ENCODE measurements around the gene FDX2. TPM values are rescaled to one million over a fixed set of nuclear protein-coding genes. Genes with fewer than 3 reads are reported as not detected.

The FDX2 gene
- total and polyA plus RNA-seq, 2 experiments from 2014 or later = 28.7 to 35.0 TPM

GRCh38 chr19:10363789-10364281 is 48.0 kb upstream of the FDX2 start:
- no peak overlapping the region for H3K27ac Mint-ChIP-seq
- H3K9me2 ChIP-seq (ENCODE audit: insufficient read depth) = no peaks in the 10 kb centered on the region
- H3K27me3 Mint-ChIP-seq (ENCODE audit: insufficient read depth, low read depth, poor library complexity) = peaks cover 4% of the 10 kb centered on the region
- no peak for DNase-seq (ENCODE audit: low spot score)
- no peak overlapping the region for H3K27ac ChIP-seq (ENCODE audit: low read depth)
- 0 out of 2 replicates have a peak, but pooled peaks cover 3% of the 10 kb centered on the region for H4K20me1 ChIP-seq (replicated peaks; ENCODE audit: insufficient read depth)
- H3K36me3 ChIP-seq (ENCODE audit: insufficient read depth) = no peaks in the 10 kb centered on the region; the same call in 1 of the 2 replicates
- H3K36me3 Mint-ChIP-seq (ENCODE audit: low read depth) = peaks cover 32% of the 10 kb centered on the region
- TF ChIP-seq EZH2 (IDR thresholded peaks at IDR 0.05; ENCODE audit: low read depth, unreplicated experiment) (no peak), POLR2AphosphoS5 (IDR thresholded peaks at IDR 0.05; ENCODE audit: low read depth) (no peak), ZNF114 (CRISPR knock-in tag; IDR thresholded peaks at IDR 0.05) (no peak), ZNF462 (CRISPR knock-in tag; IDR thresholded peaks at IDR 0.05) (no peak), EZH2phosphoT487 (IDR thresholded peaks at IDR 0.05; ENCODE audit: unreplicated experiment) (no peak), STAT1 (IDR thresholded peaks at IDR 0.05; ENCODE audit: unreplicated experiment) (no peak), JUNB (IDR thresholded peaks at IDR 0.05; ENCODE audit: unreplicated experiment) (no peak), CREB1 (CRISPR knock-in tag; IDR thresholded peaks at IDR 0.05; ENCODE audit: low read depth) (no peak), ETS1 (IDR thresholded peaks at IDR 0.05) (no peak), ZNF331 (CRISPR knock-in tag; IDR thresholded peaks at IDR 0.05; ENCODE audit: low read depth) (no peak), REST (IDR thresholded peaks at IDR 0.05; ENCODE audit: unreplicated experiment) (no peak), CTCF (conservative IDR thresholded peaks at IDR 0.05; ENCODE audit: low read depth in 2 of 2) (no peak)
- no peaks in the 10 kb centered on the region; the same call in 2 of the 3 replicates for H3K9me3 Mint-ChIP-seq
- no peak overlapping the region for H2AFZ ChIP-seq
- no peak for ATAC-seq
- H3K4me1 Mint-ChIP-seq = no peaks in the 10 kb centered on the region
- H3K4me3 ChIP-seq = no peak overlapping the region
- H3K27me3 ChIP-seq (ENCODE audit: insufficient read depth) = no peaks in the 10 kb centered on the region
- H3K4me1 ChIP-seq (ENCODE audit: insufficient read depth) = no peaks in the 10 kb centered on the region
- no peaks in the 10 kb centered on the region for H3F3A ChIP-seq (replicated peaks; ENCODE audit: low read depth)
- no peak overlapping the region for H3K4me2 ChIP-seq
- no peaks in the 10 kb centered on the region for H3K79me2 ChIP-seq (replicated peaks; ENCODE audit: insufficient read depth)
- H3K4me3 Mint-ChIP-seq = no peak overlapping the region
